Brain microvascular endothelial cell (primary cell): ENCODE results near the gene GPM6B.

ENCODE experiments used
- DNase-seq: peaks from one replicate; pipeline ENCODE4 v3.0.0-alpha.2; 2020
- H3K27ac ChIP-seq: fragments of 250-450 bp; sonication (Bioruptor Pico); 2 replicates; pipeline ENCODE4 v1.5.1; 2020; ENCODE audit warnings: mild to moderate bottlenecking, moderate library complexity
- H3K27me3 ChIP-seq: fragments of 250-450 bp; sonication (Bioruptor Pico); replicated peaks from 2 replicates; pipeline ENCODE4 v1.5.1; 2020; ENCODE audit warnings: mild to moderate bottlenecking
- H3K36me3 ChIP-seq: fragments of 250-450 bp; sonication (Bioruptor Pico); replicated peaks from 2 replicates; pipeline ENCODE4 v1.5.1; 2020; ENCODE audit warnings: mild to moderate bottlenecking
- H3K4me3 ChIP-seq: 2 replicates; pipeline ENCODE4 v1.5.1; 2011; ENCODE audit warnings: low read depth, mild to moderate bottlenecking, control low read depth, low read length, moderate library complexity
- in situ Hi-C: cut with HindIII; loops from 2 replicates; pipeline ENCODE4 v1.10.0; 2017; ENCODE audit warnings: low sequenced_read_pairs, low pct_ligation_motif_present
- TF ChIP-seq, protein P1 (sequence below): IDR thresholded peaks from 2 replicates; pipeline ENCODE4 v1.5.1; 2011; ENCODE audit warnings: low read depth, mild to moderate bottlenecking, moderate library complexity, low read length, control low read depth, inconsistent platforms; ENCODE audit errors: missing control alignments

GPM6B gene

GRCh38 chrX:13764281-13764680 lies 52.6 kb downstream of the GPM6B start:
- H3K27me3 ChIP-seq: no peaks in the 10 kb centered on the region
- no peak overlapping the region for H3K27ac ChIP-seq
- no peak for DNase-seq
- H3K4me3 ChIP-seq: no peak overlapping the region
- in situ Hi-C loops: no loop called here
- TF ChIP-seq, protein P1, sequence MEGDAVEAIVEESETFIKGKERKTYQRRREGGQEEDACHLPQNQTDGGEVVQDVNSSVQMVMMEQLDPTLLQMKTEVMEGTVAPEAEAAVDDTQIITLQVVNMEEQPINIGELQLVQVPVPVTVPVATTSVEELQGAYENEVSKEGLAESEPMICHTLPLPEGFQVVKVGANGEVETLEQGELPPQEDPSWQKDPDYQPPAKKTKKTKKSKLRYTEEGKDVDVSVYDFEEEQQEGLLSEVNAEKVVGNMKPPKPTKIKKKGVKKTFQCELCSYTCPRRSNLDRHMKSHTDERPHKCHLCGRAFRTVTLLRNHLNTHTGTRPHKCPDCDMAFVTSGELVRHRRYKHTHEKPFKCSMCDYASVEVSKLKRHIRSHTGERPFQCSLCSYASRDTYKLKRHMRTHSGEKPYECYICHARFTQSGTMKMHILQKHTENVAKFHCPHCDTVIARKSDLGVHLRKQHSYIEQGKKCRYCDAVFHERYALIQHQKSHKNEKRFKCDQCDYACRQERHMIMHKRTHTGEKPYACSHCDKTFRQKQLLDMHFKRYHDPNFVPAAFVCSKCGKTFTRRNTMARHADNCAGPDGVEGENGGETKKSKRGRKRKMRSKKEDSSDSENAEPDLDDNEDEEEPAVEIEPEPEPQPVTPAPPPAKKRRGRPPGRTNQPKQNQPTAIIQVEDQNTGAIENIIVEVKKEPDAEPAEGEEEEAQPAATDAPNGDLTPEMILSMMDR: no peak
- H3K36me3 ChIP-seq: peaks cover 7% of the 10 kb centered on the region

DNA sequence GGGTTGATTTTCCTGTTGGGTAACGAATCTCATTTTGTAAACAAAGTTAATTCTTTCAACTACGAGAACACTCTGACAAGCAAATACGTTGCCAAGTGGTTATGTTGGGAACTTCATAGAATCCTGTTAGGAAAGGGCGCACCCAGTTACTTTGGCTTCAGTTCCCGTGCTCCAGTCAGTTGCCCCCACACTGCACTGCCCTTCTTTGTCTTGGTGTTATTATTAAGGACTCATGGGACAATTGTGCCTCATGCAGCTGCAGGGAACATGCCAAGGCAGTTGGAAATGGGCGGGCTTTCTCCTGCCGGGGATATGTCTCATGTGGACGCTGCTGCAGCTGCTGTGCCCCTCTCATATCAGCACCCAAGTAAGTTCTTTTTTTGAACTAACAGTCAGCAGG lies 53.4 kb downstream of the GPM6B start:
- H3K36me3 ChIP-seq: peaks cover 10% of the 10 kb centered on the region

DNA sequence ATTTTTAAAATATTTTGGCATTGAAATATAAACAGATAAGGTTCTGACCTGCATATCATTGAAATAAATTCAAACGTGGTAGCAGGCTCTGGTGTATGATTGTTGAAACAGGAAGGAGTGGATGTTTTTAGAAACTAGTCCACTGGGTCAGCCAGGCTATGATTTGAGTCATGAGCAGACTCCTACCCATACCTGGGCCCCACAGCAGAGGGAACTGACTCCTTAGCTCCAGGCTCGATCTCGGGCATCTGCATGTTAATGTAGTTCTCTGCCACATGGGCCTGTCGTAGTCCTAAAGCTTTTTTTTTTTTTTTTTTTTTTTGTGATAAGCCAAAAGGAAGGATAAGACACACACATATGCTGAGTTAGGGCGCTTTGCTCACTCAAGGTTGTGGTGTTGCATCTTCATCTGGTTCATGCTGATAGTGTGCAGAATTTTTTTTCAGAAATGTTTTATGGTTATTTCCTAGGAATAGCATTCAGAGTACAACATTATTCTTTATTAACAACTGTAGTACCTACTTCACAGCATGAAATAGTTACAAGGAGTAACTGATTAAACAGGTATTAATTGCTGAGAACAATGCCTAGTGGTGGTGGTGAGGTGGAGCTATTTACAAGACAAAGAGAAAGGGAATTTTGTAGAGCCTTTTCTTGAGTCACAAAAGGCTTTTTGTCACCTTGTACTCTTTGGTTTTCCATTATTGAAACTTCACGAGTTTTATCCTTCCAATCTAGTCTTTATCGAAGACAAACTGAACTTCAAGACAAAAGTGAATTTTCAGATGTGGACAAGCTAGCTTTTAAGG lies 55.1 kb downstream of the GPM6B start:
- Histone ChIP-seq H3K36me3 (peaks cover 14% of the 10 kb centered on the region), H3K4me3 (no peak overlapping the region), H3K27me3 (no peaks in the 10 kb centered on the region), H3K27ac (no peak overlapping the region)
- no peak for DNase-seq
- in situ Hi-C loops: no loop called here
- TF ChIP-seq, protein P1: no peak

More for the DNA sequence above, 53.4 kb downstream of the GPM6B start:
- in situ Hi-C loops: no loop called here
- Histone ChIP-seq H3K27ac (no peak overlapping the region), H3K4me3 (no peak overlapping the region), H3K27me3 (no peaks in the 10 kb centered on the region)
- TF ChIP-seq, protein P1: no peak
- DNase-seq: no peak

DNA sequence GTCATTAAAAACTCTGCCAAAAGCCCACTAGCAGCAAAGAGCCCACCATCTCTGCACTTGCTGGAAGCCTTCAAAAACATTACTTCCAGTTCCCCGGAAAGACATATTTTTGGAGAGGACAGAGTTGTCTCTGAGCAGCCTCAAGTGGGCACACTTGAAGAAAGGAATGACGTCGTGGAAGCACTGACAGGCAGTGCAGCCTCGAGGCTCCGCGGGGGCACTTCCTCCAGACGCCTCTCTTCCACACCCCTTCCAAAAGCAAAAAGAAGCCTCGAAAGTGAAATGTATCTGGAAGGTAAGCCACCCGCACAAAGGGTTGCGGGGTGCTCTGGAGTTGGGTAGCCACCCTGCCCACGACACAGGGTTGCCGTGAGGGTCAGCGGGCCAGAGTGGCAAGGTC lies 56.5 kb downstream of the GPM6B start:
- DNase-seq: no peak

DNA sequence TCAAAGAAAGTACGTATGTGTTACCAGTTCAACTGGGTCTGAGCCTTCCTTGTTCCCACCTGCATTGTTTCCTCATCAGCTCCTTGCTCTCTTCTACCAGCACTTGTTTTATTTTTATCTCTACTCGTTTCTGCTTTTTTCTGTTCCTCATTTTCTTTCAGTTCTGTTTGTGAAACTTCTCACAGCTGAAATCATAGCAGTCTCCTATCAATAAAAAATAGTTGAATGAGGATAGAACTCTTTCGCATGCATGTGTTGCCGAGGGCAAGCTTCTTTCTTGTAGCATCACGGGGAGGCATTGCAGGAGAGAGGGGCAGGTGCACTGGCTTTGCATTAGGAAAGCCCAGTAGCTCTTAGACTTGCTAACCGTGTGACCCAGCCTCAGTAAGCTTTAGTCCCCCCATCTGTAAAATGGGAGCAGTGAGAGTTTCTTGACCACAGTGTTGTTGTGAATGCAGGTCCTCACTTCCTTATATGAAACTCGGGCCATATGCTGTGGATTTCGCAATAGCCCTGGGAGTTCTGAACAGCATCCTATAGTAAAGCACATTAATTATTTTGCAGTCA lies 57.7 kb downstream of the GPM6B start:
- no peak overlapping the region for H3K27ac ChIP-seq
- TF ChIP-seq, protein P1: no peak
- no peak overlapping the region for H3K4me3 ChIP-seq
- DNase-seq: no peak
- in situ Hi-C loops: no loop called here
- peaks cover 17% of the 10 kb centered on the region for H3K36me3 ChIP-seq
- no peaks in the 10 kb centered on the region for H3K27me3 ChIP-seq

More for the DNA sequence above, 56.5 kb downstream of the GPM6B start:
- Histone ChIP-seq H3K27me3 (no peaks in the 10 kb centered on the region), H3K36me3 (peaks cover 17% of the 10 kb centered on the region), H3K27ac (no peak overlapping the region), H3K4me3 (no peak overlapping the region)
- in situ Hi-C loops: no loop called here
- TF ChIP-seq, protein P1: no peak

GRCh38 chrX:13756381-13756780 lies 60.5 kb downstream of the GPM6B start:
- Histone ChIP-seq H3K27me3 (no peaks in the 10 kb centered on the region), H3K36me3 (peaks cover 14% of the 10 kb centered on the region), H3K4me3 (no peak overlapping the region), H3K27ac (no peak overlapping the region)
- DNase-seq: no peak
- TF ChIP-seq, protein P1: no peak
- in situ Hi-C loops: no loop called here
